HepG2 (cell line): ENCODE measurements around the gene ING5. TPM values are rescaled to one million over a fixed set of nuclear protein-coding genes. Genes with fewer than 3 reads are reported as not detected.
"Not testable (repeated sequence)": the region's sequence is repeated elsewhere in the genome, so short reads cannot be mapped to it uniquely, and the experiment has no call there.

Experiments used
- ATAC-seq: fragments of 200-7000 bp; cut with Tn5 transposase; 3 replicates; pipeline ENCODE4 v1.9.1; 2020; ENCODE audit warnings: mild to moderate bottlenecking, moderate library complexity
- BruUV-seq: library from RNA; stranded (reverse); fragments of 400-500 nt; replicated peaks from 2 replicates; lab custom pipeline; 2021; lab: Mats Ljungman, UMichigan
- CTCF ChIA-PET: fragments of 300-600 bp; formaldehyde crosslinking; extraction: SDS; loops from one replicate; lab custom pipeline; 2021; ENCODE audit warnings: low total read pairs, inconsistent platforms, low intra/inter-chr PET ratio; lab: Yijun Ruan, JAX
- POLR2A ChIA-PET: fragments of 350-600 bp; sonication (Branson Sonifier 250); formaldehyde crosslinking; loops from one replicate; lab custom pipeline; 2020; ENCODE audit warnings: antibody characterized with exemption, inconsistent platforms; lab: Yijun Ruan, JAX
- DNase-seq: peaks from one replicate; pipeline ENCODE4 v3.0.0-alpha.2; 2015; ENCODE audit warnings: low spot score
- FAIRE-seq: peaks from 3 replicates; lab custom pipeline; 2011; peaks lifted over from hg19 to GRCh38; lab: Jason Lieb, UNC
- H2AFZ ChIP-seq: one replicate; pipeline ENCODE4 v1.6.1; 2011; ENCODE audit warnings: low read length, inconsistent platforms
- H3K27ac ChIP-seq: fragments of 300-600 bp; 3 replicates; pipeline ENCODE4 v1.8.0; 2011; ENCODE audit warnings: mixed run types, mild to moderate bottlenecking, mixed read lengths, low read length, inconsistent platforms; ENCODE audit not compliant: insufficient read depth; ENCODE audit errors: extremely low read length
- H3K27me3 ChIP-seq, 2 experiments: fragments of 200-600 bp in 1 of 2; 2 replicates in 1 of 2; 3 replicates in 1 of 2; pipeline versions ENCODE4 v1.6.0 to v1.8.0; 2011; ENCODE audit warnings: low read length in 2 of 2, mild to moderate bottlenecking in 2 of 2, moderate library complexity in 2 of 2, inconsistent platforms in 1 of 2; ENCODE audit not compliant: insufficient read depth in 2 of 2, control insufficient read depth in 1 of 2
- H3K36me3 ChIP-seq, 2 experiments: fragments of 200-600 bp in 1 of 2; replicated peaks in 1 of 2; 2 replicates in 1 of 2; 3 replicates in 1 of 2; pipeline versions ENCODE4 v1.5.1 to v1.8.0; 2011; ENCODE audit warnings: low read length in 2 of 2, inconsistent platforms in 1 of 2; ENCODE audit not compliant: insufficient read depth in 2 of 2, control insufficient read depth in 1 of 2
- H3K4me1 ChIP-seq: 2 replicates; pipeline ENCODE4 v1.5.1; 2012; ENCODE audit warnings: low read length, inconsistent platforms; ENCODE audit not compliant: insufficient read depth
- H3K4me2 ChIP-seq: 2 replicates; pipeline ENCODE4 v1.6.0; 2011; ENCODE audit warnings: low read depth, low read length, inconsistent platforms
- H3K4me3 ChIP-seq, 3 experiments: fragments of 200-600 bp in 1 of 3; sonication (generic), shearing (Covaris generic) in 1 of 3; replicated peaks in 1 of 3; 2 replicates each; pipeline ENCODE4 v1.5.1; 2011 to 2016; ENCODE audit warnings: low read length in 3 of 3, inconsistent platforms in 2 of 3, low read depth in 2 of 3, mild to moderate bottlenecking in 2 of 3, control low read depth in 1 of 3, mixed read lengths in 1 of 3; ENCODE audit not compliant: insufficient read depth in 1 of 3
- H3K79me2 ChIP-seq: one replicate; pipeline ENCODE4 v1.6.1; 2011; ENCODE audit warnings: low read length, inconsistent platforms; ENCODE audit not compliant: insufficient read depth
- H3K9ac ChIP-seq: 2 replicates; pipeline ENCODE4 v1.6.0; 2011; ENCODE audit warnings: mild to moderate bottlenecking, low read depth, low read length, inconsistent platforms; ENCODE audit not compliant: insufficient read depth
- H3K9me3 ChIP-seq: 2 replicates; pipeline ENCODE4 v1.5.1; 2012; ENCODE audit warnings: mild to moderate bottlenecking, low read length
- H4K20me1 ChIP-seq: 2 replicates; pipeline ENCODE4 v1.6.0; 2011; ENCODE audit warnings: inconsistent platforms, mild to moderate bottlenecking, low read length, moderate library complexity; ENCODE audit not compliant: insufficient read depth
- AGO2 ChIP-seq: fragments of 200-400 bp; formaldehyde crosslinking; optimal IDR thresholded peaks from 2 replicates; pipeline ENCODE3; 2017; ENCODE audit warnings: mild to moderate bottlenecking, low read depth, low read length, moderate library complexity
- PCBP1 ChIP-seq: fragments of 200-400 bp; formaldehyde crosslinking; IDR thresholded peaks from 2 replicates; pipeline ENCODE4 v1.6.1; 2017; ENCODE audit warnings: mild to moderate bottlenecking, low read depth, low read length, borderline replicate concordance
- PRDM10 ChIP-seq: sonication (generic); formaldehyde crosslinking; IDR thresholded peaks from 2 replicates; pipeline ENCODE4 v1.4.0; 2020; ENCODE audit warnings: low read depth, missing genetic modification reagents
- WGBS: methylation state at CpG from one replicate; pipeline ENCODE4 v1.1.6; 2017; ENCODE audit warnings: low lambda C conversion rate; 5-methylcytosine and 5-hydroxymethylcytosine counted together
- in situ Hi-C: cut with HindIII; loops from 2 replicates; pipeline ENCODE4 v1.10.0; 2017; ENCODE audit warnings: low pct_unique_long_range_greater_than_20kb; ENCODE audit not compliant: extremely low pct_ligation_motif_present
- intact Hi-C: fragments of 100-400 bp; cut with micrococcal nuclease; formaldehyde crosslinking; loops from one replicate; pipeline ENCODE4 v1.10.0; 2022; ENCODE audit not compliant: unreplicated experiment
- polyA plus RNA-seq, 8 experiments: library from polyadenylated mRNA; depleted of rRNA in 3 of 8; stranded (reverse) in 7 of 8; unstranded in 1 of 8; fragments of >200 nt; fragmentation: Illumina TruSeq in 4 of 8; extraction: Trizol in 4 of 8; gene quantifications; 2 replicates each; pipeline versions ENCODE4 v1.2.1 to v1.2.3, GENCODE V29; 2011 to 2016; ENCODE audit warnings: low read depth in 4 of 8, missing spikeins in 1 of 8, mixed read lengths in 1 of 8; ENCODE audit not compliant: insufficient read depth in 1 of 8
- total RNA-seq, 5 experiments: library from RNA; depleted of rRNA; stranded (reverse); fragments of >200 nt; fragmentation: Illumina TruSeq; extraction: Trizol; gene quantifications; 2 replicates each; pipeline ENCODE4 v1.2.3, GENCODE V29; 2016; ENCODE audit warnings: low read depth in 1 of 5

Gene ING5
- total and polyA plus RNA-seq, 2 of the 13 experiments (the other 11 are each of a cell fraction or from before 2014, with no cell fraction given): 61.9 to 71.9 TPM

- no peak for ATAC-seq
- POLR2A ChIA-PET: interaction anchor here (0.7 kb wide), 1 partner anchor 67 kb away, joined by 3 read pairs; the partner anchor contains the start of gene NEU4
- no peak for FAIRE-seq
Measured at GRCh38 chr2:241742320-241742939, 40.6 kb downstream of the ING5 start.

DNA sequence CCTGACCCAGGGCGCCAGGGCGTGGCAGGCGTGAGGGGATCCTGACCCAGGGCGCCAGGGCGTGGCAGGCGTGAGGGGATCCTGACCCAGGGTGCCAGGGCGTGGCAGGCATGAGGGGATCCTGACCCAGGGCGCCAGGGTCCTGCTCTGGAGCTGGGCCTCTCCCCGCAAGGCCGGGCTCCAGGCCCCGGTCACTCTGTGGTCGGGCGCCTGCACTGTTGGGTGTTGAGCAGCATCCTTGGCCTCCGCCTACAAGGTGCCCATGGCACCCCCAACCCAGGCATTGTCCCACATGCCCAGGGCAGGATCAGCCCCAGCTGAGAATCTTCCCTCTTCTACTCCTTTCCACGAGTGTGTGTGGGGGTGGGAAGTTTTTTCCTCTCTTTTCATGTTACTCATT is 41.2 kb downstream of the ING5 start:
- FAIRE-seq, in situ Hi-C loops: not testable (repeated sequence)

More at GRCh38 chr2:241742320-241742939, 40.6 kb downstream of the ING5 start:
- Histone ChIP-seq H4K20me1 (no peaks in the 10 kb centered on the region), H3K4me1 (peaks cover 27% of the 10 kb centered on the region), H3K9me3 (no peaks in the 10 kb centered on the region), H3K4me3 (no peak overlapping the region), H3K9ac (no peak overlapping the region), H3K27ac (no peak overlapping the region), H3K27me3 (no peaks in the 10 kb centered on the region; a peak in 1 of 5 replicates), H2AFZ (no peak overlapping the region), H3K36me3 (peaks cover 10 to 30% of the 10 kb centered on the region in 2 experiments; a peak in 4 of 5 replicates), H3K79me2 (no peaks in the 10 kb centered on the region), H3K4me2 (no peak overlapping the region)
- in situ Hi-C loops: no loop called here
- CTCF ChIA-PET: no interaction called here
- DNase-seq: no peak
- BruUV-seq: no TSS peak
- WGBS: 96% methylated on average over 26 of the region's 28 CpGs
- intact Hi-C loops: no loop called here
- TF ChIP-seq PCBP1 (0 out of 2 replicates have a peak, but pooled peaks have one; percentile 26), PRDM10 (no peak), AGO2 (peak; percentile 1)
- TF ChIP-seq, all 625 proteins: peak for 2

More for the DNA sequence above, 41.2 kb downstream of the ING5 start:
- H3K27ac ChIP-seq, CTCF ChIA-PET, H3K4me2 ChIP-seq, ATAC-seq, H4K20me1 ChIP-seq, H3K9ac ChIP-seq, H3K79me2 ChIP-seq, H3K27me3 ChIP-seq, BruUV-seq, H3K4me3 ChIP-seq, H3K9me3 ChIP-seq, H2AFZ ChIP-seq, intact Hi-C loops, DNase-seq: not testable (repeated sequence)
- POLR2A ChIA-PET: interaction anchor here (0.7 to 1.7 kb wide), 3 partner anchors 8 to 66 kb away, joined by 3 to 7 read pairs (median 5); partner anchors contain the start of genes D2HGDH and NEU4
- 98% methylated on average over 12 of the region's 15 CpGs for WGBS
- peaks cover 27% of the 10 kb centered on the region for H3K4me1 ChIP-seq
- peaks cover 10 to 32% of the 10 kb centered on the region in 2 experiments; a peak in 4 of 5 replicates for H3K36me3 ChIP-seq
